Ovary (tissue), 9 donors: ENCODE measurements around the gene BORCS6. TPM values are rescaled to one million over a fixed set of nuclear protein-coding genes. Genes with fewer than 3 reads are reported as not detected.

Experiments used
- DNase-seq, 5 donors: peaks; one replicate each; pipeline ENCODE4 v3.0.0-alpha.2; 2019 to 2020
- H3K27ac ChIP-seq, 2 donors: fragments of 200-600 bp; one replicate each; pipeline versions ENCODE4 v1.5.1 to v1.8.0; 2019 to 2022
- H3K27me3 ChIP-seq: fragments of 200-600 bp; one replicate; pipeline ENCODE4 v1.8.0; 2022
- H3K36me3 ChIP-seq: fragments of 200-600 bp; sonication (generic); one replicate; pipeline ENCODE4 v1.5.1; 2019
- H3K4me1 ChIP-seq: one replicate; pipeline ENCODE4 v1.8.1; 2013; ENCODE audit warnings: mild to moderate bottlenecking, moderate library complexity; ENCODE audit not compliant: insufficient read depth
- H3K4me3 ChIP-seq: fragments of 200-600 bp; sonication (generic); one replicate; pipeline ENCODE4 v1.5.1; 2017
- H3K9me3 ChIP-seq, 2 donors: fragments of 200-600 bp in 1 of 2; sonication (generic) in 1 of 2; one replicate each; pipeline versions ENCODE4 v1.5.1 to v1.8.1; 2013 to 2019; ENCODE audit warnings: mild to moderate bottlenecking in 1 of 2, moderate library complexity in 1 of 2
- EP300 ChIP-seq: sonication (generic); formaldehyde crosslinking; IDR thresholded peaks from one replicate; pipeline ENCODE4 v1.6.1; 2017; ENCODE audit warnings: antibody characterized with exemption
- POLR2A ChIP-seq: fragments of 450-650 bp; IDR thresholded peaks from one replicate; pipeline ENCODE4 v1.6.1; 2017; ENCODE audit warnings: antibody characterized with exemption, mild to moderate bottlenecking, moderate library complexity
- WGBS, 3 donors: extraction: QIAGEN DNeasy Blood & Tissue Kit in 1 of 3; methylation state at CpG; one replicate each; pipeline versions ENCODE4 v1.1.5 to v1.1.7; 2013 to 2017; 5-methylcytosine and 5-hydroxymethylcytosine counted together
- intact Hi-C, 4 donors: fragments of 100-400 bp; cut with DNase I; formaldehyde crosslinking; loops; one replicate each; pipeline versions ENCODE4 v1.11.0 to v1.15.1; 2022 to 2023
- polyA plus RNA-seq, 2 donors: library from polyadenylated mRNA; stranded (reverse); fragments of 200-250 nt in 1 of 2; fragments of 350-450 nt in 1 of 2; fragmentation: Illumina TruSeq in 1 of 2; extraction: RNeasy Lipid Tissue Mini Kit (QIAGEN cat#74804) in 1 of 2; gene quantifications; one replicate each; pipeline ENCODE4 v1.2.3, GENCODE V29; 2013 to 2014
- total RNA-seq, 7 donors: library from RNA; depleted of rRNA in 2 of 7; stranded (reverse); fragments of >200 nt in 2 of 7; fragmentation: NEBNext Ultra II Directional in 3 of 7; extraction: Animal tissue kit (Norgen Biotek cat#: 25700) in 3 of 7; gene quantifications; one replicate each; pipeline versions ENCODE4 v1.1.0 to v1.2.4, GENCODE V29; 2016 to 2023
- TF ChIP-seq, protein P1 (sequence below), 3 donors: fragments of 450-650 bp in 2 of 3; fragments of 200-600 bp in 1 of 3; IDR thresholded peaks; one replicate each; pipeline versions ENCODE4 v1.5.1 to v1.8.0; 2016 to 2022; ENCODE audit warnings: antibody characterized with exemption in 3 of 3, mild to moderate bottlenecking in 1 of 3
- donor health status: DM: no; HTN: no; CAD: no; lungs with moderate emphysema.
- donor health status: DM: no; HTN: no; CAD: no.
- donor health status: Bipolar disorder and iron deficiency.
- donor health status: DM: yes; HTN: yes; CAD: no.
- donor health status: DM: no; HTN: no; CAD: no.
- donor health status: DM: yes; HTN: yes; CAD: no.

Gene BORCS6
- total and polyA plus RNA-seq, 9 donors, result 1.3 to 7.2 (median 6.7) TPM

- DNase-seq, result peak; percentile 100
- peak overlapping the region; percentile 94 to 96 for H3K27ac ChIP-seq
- 1% methylated on average over 22 of the region's 22 CpGs for WGBS, 3 donors
- peak overlapping the region; percentile 97 for H3K4me3 ChIP-seq
- no peaks in the 10 kb centered on the region for H3K36me3 ChIP-seq
- peaks cover 12% of the 10 kb centered on the region for H3K4me1 ChIP-seq
- TF ChIP-seq, protein P1, sequence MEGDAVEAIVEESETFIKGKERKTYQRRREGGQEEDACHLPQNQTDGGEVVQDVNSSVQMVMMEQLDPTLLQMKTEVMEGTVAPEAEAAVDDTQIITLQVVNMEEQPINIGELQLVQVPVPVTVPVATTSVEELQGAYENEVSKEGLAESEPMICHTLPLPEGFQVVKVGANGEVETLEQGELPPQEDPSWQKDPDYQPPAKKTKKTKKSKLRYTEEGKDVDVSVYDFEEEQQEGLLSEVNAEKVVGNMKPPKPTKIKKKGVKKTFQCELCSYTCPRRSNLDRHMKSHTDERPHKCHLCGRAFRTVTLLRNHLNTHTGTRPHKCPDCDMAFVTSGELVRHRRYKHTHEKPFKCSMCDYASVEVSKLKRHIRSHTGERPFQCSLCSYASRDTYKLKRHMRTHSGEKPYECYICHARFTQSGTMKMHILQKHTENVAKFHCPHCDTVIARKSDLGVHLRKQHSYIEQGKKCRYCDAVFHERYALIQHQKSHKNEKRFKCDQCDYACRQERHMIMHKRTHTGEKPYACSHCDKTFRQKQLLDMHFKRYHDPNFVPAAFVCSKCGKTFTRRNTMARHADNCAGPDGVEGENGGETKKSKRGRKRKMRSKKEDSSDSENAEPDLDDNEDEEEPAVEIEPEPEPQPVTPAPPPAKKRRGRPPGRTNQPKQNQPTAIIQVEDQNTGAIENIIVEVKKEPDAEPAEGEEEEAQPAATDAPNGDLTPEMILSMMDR (IDR thresholded peaks at IDR 0.05), result no peak
- TF ChIP-seq EP300 (peak; percentile 100), POLR2A (peak; percentile 86)
- intact Hi-C loops, result loop anchor here in 1 of 4 donors (10.0 kb wide), 1 partner anchor 309 kb away; no protein-coding TSS in a partner anchor
- no peaks in the 10 kb centered on the region for H3K9me3 ChIP-seq
- no peaks in the 10 kb centered on the region for H3K27me3 ChIP-seq
Measured at GRCh38 chr17:8153957-8154607, 35.9 kb downstream of the BORCS6 start.

- H3K36me3 ChIP-seq, result no peaks in the 10 kb centered on the region
- H3K9me3 ChIP-seq, result no peaks in the 10 kb centered on the region
- intact Hi-C loops, result loop anchor here in 1 of 4 donors (10.0 kb wide), 1 partner anchor 309 kb away; no protein-coding TSS in a partner anchor
- H3K4me1 ChIP-seq, result peaks cover 12% of the 10 kb centered on the region
- TF ChIP-seq EP300 (peak; percentile 41), POLR2A (peak; percentile 46)
- TF ChIP-seq, protein P1 (IDR thresholded peaks at IDR 0.05), result no peak
- DNase-seq, result peak; percentile 71 to 86 (median 80)
- H3K4me3 ChIP-seq, result peak overlapping the region; percentile 56
- no peaks in the 10 kb centered on the region for H3K27me3 ChIP-seq
- 6 to 8% (median 8%) methylated on average over 13 of the region's 13 CpGs for WGBS, 3 donors
- H3K27ac ChIP-seq, result peak overlapping the region; percentile 94 to 96
Measured at GRCh38 chr17:8153525-8153956, 36.4 kb downstream of the BORCS6 start.

- Histone ChIP-seq H3K4me1 (peaks cover 12% of the 10 kb centered on the region), H3K27ac (peak overlapping the region; percentile 94 to 96), H3K36me3 (no peaks in the 10 kb centered on the region), H3K9me3 (no peaks in the 10 kb centered on the region), H3K4me3 (peak overlapping the region; percentile 56), H3K27me3 (no peaks in the 10 kb centered on the region)
- DNase-seq, result peak in 4 of 5 donors; percentile 38 to 62 (median 56)
- TF ChIP-seq, protein P1 (IDR thresholded peaks at IDR 0.05), result no peak
- TF ChIP-seq POLR2A (no peak), EP300 (no peak)
- intact Hi-C loops, result loop anchor here in 1 of 4 donors (10.0 kb wide), 1 partner anchor 308 kb away; no protein-coding TSS in a partner anchor
- WGBS, 3 donors, result 67 to 76% (median 71%) methylated on average over 7 of the region's 7 CpGs
Measured at GRCh38 chr17:8153031-8153451, 36.9 kb downstream of the BORCS6 start.

GRCh38 chr17:8152112-8152775 lies 37.7 kb downstream of the BORCS6 start, which contains the start of gene PER1:
PER1 (minus strand) TSS chr17:8152404; CDS start chr17:8150706, 1,698 bp downstream.
- DNase-seq, result peak; percentile 97 to 99 (median 98)
- intact Hi-C loops, result loop anchor here in 1 of 4 donors (10.0 kb wide), 1 partner anchor 307 kb away; no protein-coding TSS in a partner anchor
- peak within 1 kb of the TSS; percentile 94 to 96 for H3K27ac ChIP-seq
- TF ChIP-seq POLR2A (peak; percentile 90), EP300 (peak; percentile 73)
- TF ChIP-seq, protein P1 (IDR thresholded peaks at IDR 0.05), result peak in 2 of 3 donors; percentile 2 to 24
- no peaks in the 10 kb centered on the region for H3K36me3 ChIP-seq
- WGBS, 3 donors, result 1 to 3% (median 1%) methylated on average over 35 to 42 of the region's 42 CpGs
- H3K27me3 ChIP-seq, result no peaks in the 10 kb centered on the region
- peaks cover 12% of the 10 kb centered on the region for H3K4me1 ChIP-seq
- H3K4me3 ChIP-seq, result peak within 1 kb of the TSS; percentile 56
- no peaks in the 10 kb centered on the region for H3K9me3 ChIP-seq
